HG02970 (cell line): ENCODE measurements around the gene MVP.

Source experiments
- ATAC-seq: cut with Tn5 transposase; IDR thresholded peaks from one replicate; pipeline ENCODE4 v1.9.1; 2021; ENCODE audit warnings: mild to moderate bottlenecking, moderate library complexity, moderate number of reproducible peaks; ENCODE audit not compliant: unreplicated experiment, low FRiP score

The MVP gene

DNA sequence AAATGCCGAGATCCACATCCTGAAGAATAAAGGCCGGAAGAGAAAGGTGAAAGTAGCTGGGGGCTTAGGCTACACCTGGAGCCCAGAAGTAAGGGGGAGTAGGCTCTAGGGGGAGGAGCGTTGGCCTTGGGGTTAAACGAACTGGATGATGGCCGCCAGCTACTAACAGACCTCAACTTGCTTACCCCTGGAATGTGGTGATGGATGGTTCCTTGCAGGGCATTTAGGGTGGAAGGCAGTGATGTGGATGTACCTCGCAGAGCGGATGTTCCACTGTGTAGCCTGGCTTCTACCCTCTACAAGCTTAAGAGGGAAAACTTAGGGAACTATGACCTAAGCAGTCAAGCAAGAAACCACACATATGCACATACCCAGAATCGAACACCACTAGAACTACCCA is 16.2 kb upstream of the MVP start:
- no peak for ATAC-seq

DNA sequence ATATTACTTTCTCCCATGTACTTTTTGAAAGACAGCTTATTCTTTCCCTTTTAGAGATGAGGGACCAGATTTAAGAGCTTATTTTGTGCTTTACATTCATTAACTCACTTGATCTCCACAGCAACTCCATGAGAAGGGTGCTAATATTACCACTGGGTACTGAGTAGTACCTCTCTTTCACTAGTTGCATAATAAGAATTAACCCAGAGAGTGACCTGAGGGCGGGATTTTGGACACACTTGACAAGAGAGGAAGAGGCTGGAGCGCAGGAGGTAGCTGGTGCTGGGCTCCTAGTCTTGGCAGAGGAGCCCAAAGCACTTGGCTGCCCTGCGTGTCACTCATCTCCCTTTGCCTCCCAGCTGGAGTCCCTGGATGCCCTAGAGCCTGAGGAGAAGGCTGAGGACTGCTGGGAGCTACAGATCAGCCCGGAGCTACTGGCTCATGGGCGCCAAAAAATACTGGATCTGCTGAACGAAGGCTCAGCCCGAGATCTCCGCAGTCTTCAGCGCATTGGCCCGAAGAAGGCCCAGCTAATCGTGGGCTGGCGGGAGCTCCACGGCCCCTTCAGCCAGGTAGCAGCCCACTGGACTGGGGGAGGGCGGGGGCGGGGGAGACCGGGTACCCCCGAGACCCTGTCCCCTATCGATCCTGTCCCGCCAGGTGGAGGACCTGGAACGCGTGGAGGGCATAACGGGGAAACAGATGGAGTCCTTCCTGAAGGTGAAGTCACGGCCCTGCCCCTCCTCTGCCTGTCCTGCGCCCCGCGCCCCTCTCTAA is 15.6 kb upstream of the MVP start:
- ATAC-seq = no peak

DNA sequence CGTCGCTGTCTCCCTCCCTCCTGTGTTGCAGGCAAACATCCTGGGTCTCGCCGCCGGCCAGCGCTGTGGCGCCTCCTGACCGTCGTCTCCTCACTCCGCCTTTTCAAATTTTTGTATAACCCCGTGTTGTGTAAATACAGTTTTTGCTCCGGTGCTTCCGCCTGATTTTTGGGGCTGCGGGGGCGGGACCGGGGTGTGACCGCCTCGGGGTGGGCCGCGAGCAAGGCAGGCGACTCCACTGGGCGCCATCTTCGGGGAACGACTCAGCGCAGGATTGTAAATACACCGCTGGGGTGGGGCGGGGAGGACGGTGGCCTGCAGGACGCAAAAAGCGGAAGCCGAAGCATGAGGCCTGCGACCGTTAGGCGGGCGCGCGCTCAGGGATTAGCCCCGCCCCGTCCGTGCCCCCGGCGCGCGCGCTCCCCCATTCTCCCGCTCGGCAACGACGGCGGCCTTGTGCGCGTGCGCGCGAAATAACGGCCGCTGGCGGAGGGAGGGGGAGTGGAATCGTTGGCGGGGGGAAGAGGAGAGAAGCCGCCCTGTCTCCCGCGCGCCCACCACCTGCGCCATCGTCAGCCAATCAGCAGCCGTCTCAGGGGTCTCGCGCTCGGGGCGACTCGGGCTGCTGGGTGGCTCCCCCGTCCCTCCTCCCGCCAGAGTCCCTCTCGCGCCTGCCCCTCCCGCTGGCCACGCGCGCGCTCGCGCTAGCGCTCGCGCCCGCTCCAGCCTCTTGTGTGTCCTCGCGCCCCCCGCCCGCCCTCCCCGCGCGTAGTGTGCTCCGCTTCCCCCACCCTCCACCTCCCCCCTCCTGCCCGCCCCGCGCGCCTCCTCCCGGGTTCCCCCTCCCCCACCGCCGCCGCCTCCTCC is 14.8 kb upstream of the MVP start:
- ATAC-seq = peak; percentile 59

DNA sequence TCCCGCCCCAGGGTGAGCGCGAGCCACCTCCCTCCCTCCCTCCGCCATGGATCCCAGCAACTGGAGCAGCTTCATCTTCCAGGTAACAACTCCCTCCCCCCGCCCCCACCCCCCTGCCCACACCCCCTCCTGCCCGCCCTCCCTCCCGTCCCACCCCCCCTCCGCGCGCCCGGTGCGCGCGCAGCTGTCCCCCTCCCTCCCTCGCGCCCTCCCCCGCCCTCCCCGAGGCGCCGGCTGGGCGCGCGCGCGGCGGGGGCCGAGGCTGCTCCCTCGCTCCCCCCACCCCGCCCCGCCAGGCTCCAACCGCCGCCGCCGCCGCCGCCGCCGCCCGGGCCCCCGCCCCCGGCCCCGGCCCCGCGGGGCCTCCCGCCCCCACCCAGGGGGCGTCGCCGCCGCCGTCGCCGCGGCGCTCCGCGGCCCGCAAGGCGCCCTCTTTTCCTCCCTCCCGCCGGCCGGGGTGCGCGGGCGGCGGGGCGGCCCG is 14.1 kb upstream of the MVP start, which contains the start of gene MAZ:
Gene MAZ, plus strand, starts transcription at position 431 of the 481 bp plus-strand sequence. CDS start 173 bp downstream, outside the sequence.
- ATAC-seq = no peak

DNA sequence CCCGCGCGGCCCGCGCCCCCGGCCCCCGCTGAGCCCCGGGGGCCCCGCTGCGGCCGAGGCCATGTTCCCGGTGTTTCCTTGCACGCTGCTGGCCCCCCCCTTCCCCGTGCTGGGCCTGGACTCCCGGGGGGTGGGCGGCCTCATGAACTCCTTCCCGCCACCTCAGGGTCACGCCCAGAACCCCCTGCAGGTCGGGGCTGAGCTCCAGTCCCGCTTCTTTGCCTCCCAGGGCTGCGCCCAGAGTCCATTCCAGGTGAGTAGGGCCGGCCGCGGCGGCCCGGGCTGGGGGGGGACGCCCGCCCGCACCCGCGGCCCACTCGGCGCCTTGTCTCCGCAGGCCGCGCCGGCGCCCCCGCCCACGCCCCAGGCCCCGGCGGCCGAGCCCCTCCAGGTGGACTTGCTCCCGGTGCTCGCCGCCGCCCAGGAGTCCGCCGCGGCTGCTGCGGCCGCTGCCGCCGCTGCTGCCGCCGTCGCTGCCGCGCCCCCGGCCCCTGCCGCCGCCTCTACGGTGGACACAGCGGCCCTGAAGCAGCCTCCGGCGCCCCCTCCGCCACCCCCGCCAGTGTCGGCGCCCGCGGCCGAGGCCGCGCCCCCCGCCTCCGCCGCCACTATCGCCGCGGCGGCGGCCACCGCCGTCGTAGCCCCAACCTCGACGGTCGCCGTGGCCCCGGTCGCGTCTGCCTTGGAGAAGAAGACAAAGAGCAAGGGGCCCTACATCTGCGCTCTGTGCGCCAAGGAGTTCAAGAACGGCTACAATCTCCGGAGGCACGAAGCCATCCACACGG is 13.4 kb upstream of the MVP start:
- ATAC-seq = no peak

DNA sequence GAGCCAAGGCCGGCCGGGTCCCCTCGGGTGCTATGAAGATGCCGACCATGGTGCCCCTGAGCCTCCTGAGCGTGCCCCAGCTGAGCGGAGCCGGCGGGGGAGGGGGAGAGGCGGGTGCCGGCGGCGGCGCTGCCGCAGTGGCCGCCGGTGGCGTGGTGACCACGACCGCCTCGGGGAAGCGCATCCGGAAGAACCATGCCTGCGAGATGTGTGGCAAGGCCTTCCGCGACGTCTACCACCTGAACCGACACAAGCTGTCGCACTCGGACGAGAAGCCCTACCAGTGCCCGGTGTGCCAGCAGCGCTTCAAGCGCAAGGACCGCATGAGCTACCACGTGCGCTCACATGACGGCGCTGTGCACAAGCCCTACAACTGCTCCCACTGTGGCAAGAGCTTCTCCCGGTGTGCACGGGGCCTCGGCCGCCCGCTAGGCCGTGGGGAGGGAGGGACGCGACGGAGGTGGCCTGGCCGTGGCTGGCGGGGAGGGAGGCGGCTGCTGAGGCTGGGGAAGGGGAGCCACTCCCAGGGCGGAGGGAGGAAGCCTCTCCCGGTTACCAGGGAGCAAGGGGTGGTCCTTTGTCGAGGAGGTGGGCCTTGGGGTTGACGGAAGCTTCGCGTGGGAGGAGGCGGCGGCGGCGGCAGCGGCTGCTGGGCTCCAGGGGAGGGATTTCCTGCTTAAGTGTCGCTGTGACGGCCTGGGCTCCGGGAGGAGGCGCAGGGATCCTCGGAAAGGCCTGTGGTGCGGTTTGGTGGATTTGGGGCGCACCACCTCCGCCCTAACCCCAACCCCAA is 12.6 kb upstream of the MVP start:
- ATAC-seq = peak; percentile 24

DNA sequence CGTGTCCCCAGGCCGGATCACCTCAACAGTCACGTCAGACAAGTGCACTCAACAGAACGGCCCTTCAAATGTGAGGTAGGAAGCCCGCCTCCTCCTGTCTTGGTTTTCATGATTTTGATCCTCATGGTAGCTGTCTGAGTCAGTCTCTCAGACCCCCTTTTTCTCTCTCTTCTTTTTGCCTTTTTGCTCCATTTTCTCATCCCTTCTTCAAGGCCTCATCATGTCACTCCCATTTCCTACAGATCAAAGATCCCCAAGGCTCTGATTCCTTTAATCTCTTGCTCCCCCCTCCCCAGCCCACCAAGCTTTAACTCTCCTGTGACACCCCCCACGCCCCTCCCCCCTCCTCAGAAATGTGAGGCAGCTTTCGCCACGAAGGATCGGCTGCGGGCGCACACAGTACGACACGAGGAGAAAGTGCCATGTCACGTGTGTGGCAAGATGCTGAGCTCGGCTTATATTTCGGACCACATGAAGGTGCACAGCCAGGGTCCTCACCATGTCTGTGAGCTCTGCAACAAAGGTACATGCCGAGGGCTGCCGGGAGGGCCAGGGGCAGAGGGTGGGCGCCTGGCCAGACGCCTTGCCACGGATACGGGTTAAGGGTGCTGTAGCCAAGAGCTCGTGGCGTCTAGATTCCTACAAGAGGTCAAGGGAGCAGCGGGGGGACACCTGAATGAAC is 11.9 kb upstream of the MVP start:
- ATAC-seq = no peak

DNA sequence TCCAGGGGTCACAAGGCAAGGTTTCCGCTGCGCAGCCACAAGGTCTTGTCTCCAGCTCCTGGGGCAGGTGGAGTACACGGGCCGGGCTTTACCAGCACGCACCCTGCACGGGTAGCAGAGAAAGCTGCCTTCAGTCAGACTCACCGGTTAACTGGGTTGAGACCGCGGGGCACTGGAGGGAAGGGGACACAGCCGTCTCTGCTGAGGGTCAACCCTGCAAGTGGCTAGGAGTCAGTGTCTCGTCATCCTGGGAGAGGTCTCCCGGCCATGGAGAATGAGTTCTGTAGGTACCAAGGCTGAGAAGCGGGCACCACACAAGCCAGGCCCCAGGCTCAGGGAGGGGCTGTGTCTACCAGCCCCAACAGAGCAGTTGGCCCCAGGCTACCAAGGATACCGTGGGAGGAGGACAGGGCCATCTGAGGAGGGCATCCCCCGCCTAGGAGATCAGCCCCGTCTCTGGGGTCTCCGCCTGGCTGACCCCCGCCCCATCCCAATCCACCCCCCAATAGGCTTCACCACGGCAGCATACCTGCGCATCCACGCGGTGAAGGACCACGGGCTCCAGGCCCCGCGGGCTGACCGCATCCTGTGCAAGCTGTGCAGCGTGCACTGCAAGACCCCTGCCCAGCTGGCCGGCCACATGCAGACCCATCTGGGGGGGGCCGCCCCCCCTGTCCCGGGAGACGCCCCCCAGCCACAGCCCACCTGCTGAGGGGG is 11.1 kb upstream of the MVP start:
- no peak for ATAC-seq

DNA sequence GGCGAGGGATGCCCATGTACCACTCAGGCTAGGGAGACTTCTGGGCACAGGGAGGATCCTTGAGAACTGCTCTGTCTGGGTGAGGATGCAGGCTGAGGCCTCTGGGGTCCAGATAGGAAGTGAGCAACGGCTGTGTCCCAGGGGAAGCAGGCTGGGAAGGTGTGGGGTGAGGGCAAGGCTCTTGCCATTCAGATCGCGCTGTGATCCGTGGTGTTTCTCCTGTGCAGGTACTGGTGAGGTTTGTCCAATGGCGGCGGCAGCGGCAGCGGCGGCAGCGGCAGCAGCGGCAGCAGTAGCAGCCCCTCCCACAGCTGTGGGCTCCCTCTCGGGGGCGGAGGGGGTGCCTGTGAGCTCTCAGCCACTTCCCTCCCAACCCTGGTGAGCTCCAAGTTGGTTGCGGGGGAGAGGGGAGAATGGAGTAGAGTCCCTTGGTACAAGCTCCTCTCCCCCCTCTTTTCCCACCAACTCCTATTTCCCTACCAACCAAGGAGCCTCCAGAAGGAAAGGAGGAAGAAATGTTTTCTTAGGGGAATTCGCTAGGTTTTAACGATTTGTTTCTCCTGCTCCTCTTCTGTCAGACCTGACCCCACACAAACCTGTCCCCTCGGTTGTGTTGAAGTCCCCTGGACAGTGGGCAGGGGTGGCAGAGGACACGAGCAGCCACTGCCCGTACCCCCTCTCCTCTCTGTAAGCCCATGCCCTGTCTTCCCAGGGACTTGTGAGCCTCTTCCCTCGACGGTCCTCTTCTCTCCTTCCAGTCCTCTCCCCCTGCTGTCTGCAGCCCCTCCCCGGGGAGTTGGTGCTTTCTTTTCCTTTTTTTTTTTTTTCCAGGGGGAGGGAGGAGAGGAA is 10.2 kb upstream of the MVP start:
- ATAC-seq = no peak

DNA sequence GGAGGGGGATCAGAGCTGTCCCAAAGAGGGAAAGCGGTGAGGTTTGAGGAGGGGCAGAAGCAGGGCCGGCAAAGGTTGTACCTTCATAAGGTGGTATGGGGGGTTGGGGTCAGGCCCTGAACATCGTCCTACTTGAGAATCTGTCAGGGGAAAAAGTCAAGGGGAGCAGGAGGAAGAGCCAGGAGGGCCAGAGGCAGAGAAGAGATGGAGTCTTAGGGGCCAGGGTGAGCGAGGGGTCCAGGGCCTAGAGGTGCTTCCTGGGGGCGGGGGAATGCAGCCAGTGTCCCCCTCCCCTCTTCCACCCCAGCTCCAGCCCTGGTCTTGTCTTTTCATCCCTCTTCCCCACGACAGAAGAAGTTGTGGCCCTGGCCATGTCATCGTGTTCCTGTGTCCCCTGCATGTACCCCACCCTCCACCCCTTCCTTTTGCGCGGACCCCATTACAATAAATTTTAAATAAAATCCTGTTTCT is 9.5 kb upstream of the MVP start:
- ATAC-seq = no peak

DNA sequence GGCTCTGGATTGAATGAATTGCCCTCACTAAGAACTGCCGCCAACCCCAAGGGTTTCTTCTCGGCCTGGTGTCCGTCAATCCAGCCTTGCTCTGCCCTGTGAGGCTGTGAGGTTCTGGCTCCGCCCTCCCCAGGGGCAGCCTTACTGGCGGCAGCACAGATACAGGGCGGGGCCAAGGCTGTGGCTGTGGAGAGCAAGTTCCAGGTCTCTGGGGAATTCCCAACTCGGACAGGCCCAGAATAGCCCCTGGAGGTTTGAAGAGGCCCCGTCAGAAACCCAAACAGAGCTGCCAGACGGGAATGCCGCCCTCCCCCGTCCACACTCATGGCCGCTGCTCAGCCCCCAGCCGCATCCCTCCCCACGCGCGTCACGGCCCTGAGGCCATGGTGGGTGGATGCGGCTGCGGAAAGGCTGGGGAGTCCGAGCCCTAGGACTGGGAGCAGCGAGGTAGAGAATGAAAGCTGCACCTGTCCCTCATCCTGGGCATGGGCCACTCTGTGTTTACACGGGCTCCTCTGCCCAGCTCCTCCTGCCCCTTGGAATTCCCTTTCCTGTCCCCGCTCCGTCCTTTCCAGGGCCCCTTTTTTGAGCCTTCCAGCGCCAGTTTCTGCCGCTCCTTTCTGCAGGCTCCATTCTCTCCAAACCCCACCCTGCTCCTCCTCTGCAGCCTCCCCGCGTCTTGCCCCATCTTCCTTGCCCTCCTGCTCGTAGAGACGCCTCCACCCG is 8.9 kb upstream of the MVP start:
- ATAC-seq = no peak

DNA sequence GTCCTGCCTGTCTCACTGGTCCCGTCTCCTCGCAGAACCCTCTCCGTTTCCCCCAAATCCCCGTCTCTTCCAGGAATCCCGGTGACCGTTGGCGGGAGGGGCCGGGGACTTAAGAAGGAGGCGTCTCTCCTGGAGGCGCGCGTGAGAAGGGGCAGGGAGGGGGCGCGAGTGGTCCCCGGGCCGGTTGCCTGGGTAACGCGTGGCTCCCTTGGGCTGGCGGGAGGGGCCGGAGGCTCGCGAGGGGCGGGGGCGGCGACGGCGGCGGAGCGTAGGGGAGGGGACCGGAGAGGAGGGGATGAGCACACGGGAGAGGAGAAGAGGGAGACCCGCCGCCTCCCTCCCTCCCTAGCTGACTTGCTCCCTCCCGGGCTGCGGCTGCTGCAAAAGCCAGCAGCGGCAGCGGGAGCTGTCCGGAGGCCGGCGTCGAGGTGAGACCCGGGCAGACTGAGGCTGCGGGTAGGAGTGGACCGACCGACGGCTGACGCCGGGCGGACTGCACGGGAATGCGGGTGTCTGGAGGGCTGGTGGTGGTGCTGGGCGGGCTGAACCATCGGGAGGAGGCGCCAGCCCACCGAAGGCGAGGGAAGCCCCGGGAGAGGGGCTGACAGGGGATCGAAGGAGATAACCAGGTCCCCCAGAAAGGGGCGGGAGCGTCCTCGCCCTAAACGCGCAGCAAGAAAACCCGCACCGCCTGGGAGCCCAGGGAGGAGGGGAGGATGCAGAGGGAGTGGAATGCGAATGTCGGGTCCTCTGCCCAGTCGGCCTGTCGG is 8.2 kb upstream of the MVP start, which contains the start of gene PRRT2:
Gene PRRT2, plus strand, starts transcription at position 298 of the 770 bp plus-strand sequence. CDS start 862 bp downstream, outside the sequence.
- ATAC-seq = no peak

DNA sequence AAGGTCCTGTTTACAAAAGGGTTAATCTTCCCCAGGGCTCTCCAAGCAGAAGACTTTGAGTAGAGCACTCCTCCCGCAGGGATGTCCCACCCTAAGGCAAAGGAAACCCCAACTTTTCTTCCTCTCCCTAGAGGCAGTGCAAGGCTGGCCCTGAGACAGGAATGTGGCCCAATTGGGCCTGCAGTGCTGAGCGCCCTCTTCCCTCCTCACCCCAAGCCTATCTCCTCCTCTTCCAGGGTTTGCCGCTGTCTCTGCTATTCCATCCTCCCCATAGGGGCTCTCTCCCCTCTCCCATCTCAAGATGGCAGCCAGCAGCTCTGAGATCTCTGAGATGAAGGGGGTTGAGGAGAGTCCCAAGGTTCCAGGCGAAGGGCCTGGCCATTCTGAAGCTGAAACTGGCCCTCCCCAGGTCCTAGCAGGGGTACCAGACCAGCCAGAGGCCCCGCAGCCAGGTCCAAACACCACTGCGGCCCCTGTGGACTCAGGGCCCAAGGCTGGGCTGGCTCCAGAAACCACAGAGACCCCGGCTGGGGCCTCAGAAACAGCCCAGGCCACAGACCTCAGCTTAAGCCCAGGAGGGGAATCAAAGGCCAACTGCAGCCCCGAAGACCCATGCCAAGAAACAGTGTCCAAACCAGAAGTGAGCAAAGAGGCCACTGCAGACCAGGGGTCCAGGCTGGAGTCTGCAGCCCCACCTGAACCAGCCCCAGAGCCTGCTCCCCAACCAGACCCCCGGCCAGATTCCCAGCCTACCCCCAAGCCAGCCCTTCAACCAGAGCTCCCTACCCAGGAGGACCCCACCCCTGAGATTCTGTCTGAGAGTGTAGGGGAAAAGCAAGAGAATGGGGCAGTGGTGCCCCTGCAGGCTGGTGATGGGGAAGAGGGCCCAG is 7.3 kb upstream of the MVP start:
- ATAC-seq = no peak

DNA sequence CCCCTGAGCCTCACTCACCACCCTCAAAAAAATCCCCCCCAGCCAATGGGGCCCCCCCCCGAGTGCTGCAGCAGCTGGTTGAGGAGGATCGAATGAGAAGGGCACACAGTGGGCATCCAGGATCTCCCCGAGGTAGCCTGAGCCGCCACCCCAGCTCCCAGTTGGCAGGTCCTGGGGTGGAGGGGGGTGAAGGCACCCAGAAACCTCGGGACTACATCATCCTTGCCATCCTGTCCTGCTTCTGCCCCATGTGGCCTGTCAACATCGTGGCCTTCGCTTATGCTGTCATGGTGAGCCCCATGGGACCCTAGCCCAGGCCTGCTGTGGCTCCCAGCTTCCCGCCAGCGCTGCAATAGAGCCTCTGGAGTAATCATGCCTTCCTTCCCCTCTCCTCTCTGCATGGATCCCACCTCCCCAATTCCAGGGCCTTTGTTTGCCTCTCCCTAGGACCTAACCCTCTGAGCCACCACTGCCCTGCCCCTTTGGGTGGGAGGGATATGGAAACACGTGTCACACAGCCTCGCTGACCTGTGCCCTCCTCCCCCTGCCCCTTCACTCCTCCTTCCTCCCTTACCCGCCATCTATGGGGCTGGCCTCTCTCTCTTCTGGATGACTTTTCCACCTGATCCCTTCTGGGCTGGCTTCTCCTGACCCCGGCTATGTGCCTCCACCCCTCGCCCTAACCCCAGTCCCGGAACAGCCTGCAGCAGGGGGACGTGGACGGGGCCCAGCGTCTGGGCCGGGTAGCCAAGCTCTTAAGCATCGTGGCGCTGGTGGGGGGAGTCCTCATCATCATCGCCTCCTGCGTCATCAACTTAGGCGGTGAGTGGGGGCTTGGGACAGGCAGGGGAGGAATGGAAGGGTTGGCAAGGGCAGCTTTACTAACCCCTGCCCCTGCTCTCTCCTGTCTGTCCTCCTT is 6.4 kb upstream of the MVP start:
- no peak for ATAC-seq
